Adrenal gland (tissue), 12 donors: ENCODE measurements around the gene HIBCH. TPM values are rescaled to one million over a fixed set of nuclear protein-coding genes. Genes with fewer than 3 reads are reported as not detected.
"Not testable (repeated sequence)": the region's sequence is repeated elsewhere in the genome, so short reads cannot be mapped to it uniquely, and the experiment has no call there.

Experiments used
- DNase-seq, 7 donors: peaks; one replicate each; pipeline ENCODE4 v3.0.0-alpha.2; 2019 to 2020
- H3K27ac ChIP-seq, 5 donors: fragments of 200-600 bp; sonication (generic) in 4 of 5; 1 replicate in 3 of 5; 2 replicates in 2 of 5; pipeline versions ENCODE4 v1.5.1 to v1.8.0; 2016 to 2020; ENCODE audit warnings: mild to moderate bottlenecking in 1 of 5
- H3K27me3 ChIP-seq: fragments of 200-600 bp; 2 replicates; pipeline ENCODE4 v1.8.0; 2021
- H3K36me3 ChIP-seq, 2 donors: fragments of 200-600 bp; replicated peaks in 1 of 2; 1 replicate in 1 of 2; 2 replicates in 1 of 2; pipeline versions ENCODE4 v1.5.1 to v1.8.0; 2018 to 2022
- H3K4me1 ChIP-seq, 2 donors: fragments of 200-600 bp; replicated peaks in 1 of 2; 1 replicate in 1 of 2; 2 replicates in 1 of 2; pipeline versions ENCODE4 v1.5.1 to v1.8.0; 2018 to 2021
- H3K4me3 ChIP-seq, 4 donors: fragments of 200-600 bp; sonication (generic) in 3 of 4; one replicate each; pipeline ENCODE4 v1.5.1; 2016 to 2018
- H3K9me3 ChIP-seq, 3 donors: fragments of 200-600 bp; sonication (generic) in 1 of 3; replicated peaks in 1 of 3; 1 replicate in 2 of 3; 2 replicates in 1 of 3; pipeline versions ENCODE4 v1.5.1 to v1.8.0; 2016 to 2021
- POLR2A ChIP-seq, 2 donors: fragments of 450-650 bp; IDR thresholded peaks; one replicate each; pipeline ENCODE4 v1.6.1; 2017; ENCODE audit warnings: antibody characterized with exemption in 2 of 2, mild to moderate bottlenecking in 2 of 2, moderate library complexity in 1 of 2
- WGBS, 4 donors: extraction: QIAGEN DNeasy Blood & Tissue Kit in 2 of 4; methylation state at CpG; one replicate each; pipeline versions ENCODE4 v1.1.5 to v1.1.7; 2013 to 2017; 5-methylcytosine and 5-hydroxymethylcytosine counted together
- intact Hi-C, 2 donors: fragments of 100-400 bp; cut with DNase I; formaldehyde crosslinking; loops; one replicate each; pipeline versions ENCODE4 v1.14.1 to v1.15.0; 2022 to 2023
- polyA plus RNA-seq, 3 donors: library from polyadenylated mRNA; stranded (reverse); fragments of 200-250 nt in 2 of 3; fragments of 350-450 nt in 1 of 3; fragmentation: Illumina TruSeq in 1 of 3; extraction: RNeasy Lipid Tissue Mini Kit (QIAGEN cat#74804) in 1 of 3; gene quantifications; one replicate each; pipeline ENCODE4 v1.2.3, GENCODE V29; 2013 to 2014
- total RNA-seq, 9 donors: library from RNA; depleted of rRNA in 4 of 9; stranded (reverse); fragments of >200 nt in 4 of 9; fragments of 120-200 nt in 1 of 9; fragmentation: NEBNext Ultra II Directional in 1 of 9; extraction: Animal tissue kit (Norgen Biotek cat#: 25700) in 1 of 9; gene quantifications; one replicate each; pipeline versions ENCODE4 v1.1.0 to v1.2.4, GENCODE V29; 2013 to 2023
- TF ChIP-seq, protein P1 (sequence below), 6 experiments: fragments of 450-650 bp in 4 of 6; fragments of 200-600 bp in 2 of 6; sonication (generic) in 1 of 6; IDR thresholded peaks; 1 replicate in 5 of 6; 2 replicates in 1 of 6; pipeline versions ENCODE4 v1.5.1 to v1.8.0; 2016 to 2021; ENCODE audit warnings: antibody characterized with exemption in 6 of 6, mild to moderate bottlenecking in 2 of 6, moderate library complexity in 1 of 6
- donor health status: healthy with polysubstance abuse.
- donor health status: Bipolar disorder and iron deficiency.
- donor health status: DM: yes; HTN: yes; CAD: no.
- donor health status: DM: no; HTN: no; CAD: no.
- donor health status: DM: no; HTN: no; CAD: no.
- donor health status: DM: yes; HTN: yes; CAD: no.

Gene HIBCH
- total and polyA plus RNA-seq, 12 donors: 18.2 to 174 (median 66.4) TPM

- intact Hi-C loops: no loop called here
- peaks cover 17 to 27% of the 10 kb centered on the region in 2 donors for H3K4me1 ChIP-seq
- DNase-seq: peak in 4 of 7 donors; percentile 10 to 29 (median 22)
- peak overlapping the region in 2 of 4 donors; percentile 77 to 85 for H3K4me3 ChIP-seq
- WGBS, 4 donors: 2 to 4% (median 3%) methylated on average over 12 of the region's 12 CpGs
- H3K27me3 ChIP-seq: no peaks in the 10 kb centered on the region
- H3K9me3 ChIP-seq: no peaks in the 10 kb centered on the region
- H3K27ac ChIP-seq: peak overlapping the region; percentile 23 to 98 (median 86)
- no peaks in the 10 kb centered on the region for H3K36me3 ChIP-seq
- TF ChIP-seq, protein P1, sequence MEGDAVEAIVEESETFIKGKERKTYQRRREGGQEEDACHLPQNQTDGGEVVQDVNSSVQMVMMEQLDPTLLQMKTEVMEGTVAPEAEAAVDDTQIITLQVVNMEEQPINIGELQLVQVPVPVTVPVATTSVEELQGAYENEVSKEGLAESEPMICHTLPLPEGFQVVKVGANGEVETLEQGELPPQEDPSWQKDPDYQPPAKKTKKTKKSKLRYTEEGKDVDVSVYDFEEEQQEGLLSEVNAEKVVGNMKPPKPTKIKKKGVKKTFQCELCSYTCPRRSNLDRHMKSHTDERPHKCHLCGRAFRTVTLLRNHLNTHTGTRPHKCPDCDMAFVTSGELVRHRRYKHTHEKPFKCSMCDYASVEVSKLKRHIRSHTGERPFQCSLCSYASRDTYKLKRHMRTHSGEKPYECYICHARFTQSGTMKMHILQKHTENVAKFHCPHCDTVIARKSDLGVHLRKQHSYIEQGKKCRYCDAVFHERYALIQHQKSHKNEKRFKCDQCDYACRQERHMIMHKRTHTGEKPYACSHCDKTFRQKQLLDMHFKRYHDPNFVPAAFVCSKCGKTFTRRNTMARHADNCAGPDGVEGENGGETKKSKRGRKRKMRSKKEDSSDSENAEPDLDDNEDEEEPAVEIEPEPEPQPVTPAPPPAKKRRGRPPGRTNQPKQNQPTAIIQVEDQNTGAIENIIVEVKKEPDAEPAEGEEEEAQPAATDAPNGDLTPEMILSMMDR (IDR thresholded peaks at IDR 0.05): no peak
- no peak for TF ChIP-seq POLR2A (IDR thresholded peaks at IDR 0.05)
Measured at GRCh38 chr2:190318931-190319554, 583 bp downstream of the HIBCH start.

GRCh38 chr2:190318514-190318913 lies 1.1 kb downstream of the HIBCH start:
- Histone ChIP-seq H3K4me1 (peaks cover 17 to 32% of the 10 kb centered on the region in 2 donors), H3K27ac (peak overlapping the region in 4 of 5 donors; percentile 24 to 98 (median 89)), H3K36me3 (no peaks in the 10 kb centered on the region), H3K9me3 (no peaks in the 10 kb centered on the region), H3K27me3 (no peaks in the 10 kb centered on the region), H3K4me3 (peak overlapping the region in 2 of 4 donors; percentile 77 to 85)
- WGBS, 4 donors: 22 to 36% (median 29%) methylated on average over 4 of the region's 4 CpGs
- intact Hi-C loops: no loop called here
- peak in 1 of 7 donors; percentile 25 for DNase-seq
- TF ChIP-seq, protein P1 (IDR thresholded peaks at IDR 0.05): no peak
- TF ChIP-seq POLR2A (IDR thresholded peaks at IDR 0.05): no peak

GRCh38 chr2:190315273-190315672 lies 4.4 kb downstream of the HIBCH start:
- peaks cover 17 to 29% of the 10 kb centered on the region in 2 donors for H3K4me1 ChIP-seq

DNA sequence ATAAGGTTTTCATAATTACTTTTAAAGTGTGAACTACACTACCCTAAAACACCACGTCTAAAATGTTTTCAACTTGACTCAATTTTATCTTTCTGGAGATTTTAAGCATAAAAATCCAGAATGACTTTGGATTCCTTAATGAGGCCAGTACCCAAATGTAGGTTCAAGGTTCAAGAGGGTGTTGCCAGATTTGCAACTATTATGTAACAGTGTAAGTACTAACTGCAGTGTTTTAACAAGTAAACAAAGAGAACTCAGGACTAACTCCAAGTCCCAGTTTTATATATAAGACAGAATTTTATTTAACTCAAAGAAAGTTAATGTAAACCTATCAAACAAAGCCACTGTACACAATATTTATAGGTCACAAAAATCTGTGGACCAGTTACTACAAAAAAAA lies 5.7 kb downstream of the HIBCH start:
- Histone ChIP-seq H3K9me3 (no peaks in the 10 kb centered on the region), H3K4me1 (peaks cover 10 to 24% of the 10 kb centered on the region in 2 donors), H3K36me3 (peaks cover 0 to 4% of the 10 kb centered on the region in 2 donors), H3K4me3 (no peak overlapping the region), H3K27me3 (no peaks in the 10 kb centered on the region), H3K27ac (no peak overlapping the region)
- WGBS, 4 donors: 39 to 60% (median 49%) methylated on average over 1 of the region's 1 CpG
- no peak for TF ChIP-seq POLR2A (IDR thresholded peaks at IDR 0.05)
- TF ChIP-seq, protein P1 (IDR thresholded peaks at IDR 0.05): no peak
- intact Hi-C loops: no loop called here
- no peak for DNase-seq

More at GRCh38 chr2:190315273-190315672, 4.4 kb downstream of the HIBCH start:
- no peaks in the 10 kb centered on the region for H3K27me3 ChIP-seq
- H3K36me3 ChIP-seq: peaks cover 0 to 4% of the 10 kb centered on the region in 2 donors
- no peaks in the 10 kb centered on the region for H3K9me3 ChIP-seq
- no peak overlapping the region for H3K27ac ChIP-seq
- no peak for DNase-seq
- no peak overlapping the region for H3K4me3 ChIP-seq
- WGBS, 4 donors: 90 to 93% (median 93%) methylated on average over 2 of the region's 2 CpGs
- intact Hi-C loops: no loop called here
- TF ChIP-seq, protein P1 (IDR thresholded peaks at IDR 0.05): no peak
- no peak for TF ChIP-seq POLR2A (IDR thresholded peaks at IDR 0.05)

DNA sequence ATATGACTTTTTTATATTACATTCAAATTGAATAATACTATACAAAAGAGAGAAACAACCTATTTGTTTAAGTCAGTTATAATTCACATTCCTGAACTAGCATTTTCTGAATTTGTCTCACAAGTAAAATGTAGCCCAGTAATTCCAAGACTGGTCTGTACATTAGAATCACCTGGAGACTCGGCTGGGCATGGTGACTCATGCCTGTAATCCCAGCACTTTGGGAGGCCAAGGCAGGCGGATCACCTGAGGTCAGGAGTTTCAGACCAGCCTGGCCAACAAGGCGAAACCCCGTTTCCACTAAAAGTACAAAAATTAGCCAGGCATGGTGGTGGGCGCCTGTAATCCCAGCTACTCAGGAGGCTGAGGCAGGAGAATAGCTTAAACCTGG lies 7.0 kb downstream of the HIBCH start:
- H3K4me3 ChIP-seq, H3K9me3 ChIP-seq, H3K27ac ChIP-seq, DNase-seq, H3K36me3 ChIP-seq, H3K27me3 ChIP-seq, intact Hi-C loops: not testable (repeated sequence)
- H3K4me1 ChIP-seq: peaks cover 0 to 14% of the 10 kb centered on the region in 2 donors
- WGBS, 4 donors: 70 to 85% (median 79%) methylated on average over 5 of the region's 5 CpGs
